Measurements from ENCODE around the gene GPN2. TPM values are rescaled to one million over a fixed set of nuclear protein-coding genes. Genes with fewer than 3 reads are reported as not detected.

Gene GPN2
- total RNA-seq = 26.4 and 26.6 TPM in 2 replicates
- long read RNA-seq, full-length matches to known transcripts = 16 of 21 reads
- long read RNA-seq, partial matches to known transcripts = 1 of 21 reads
- long read RNA-seq, other reads (novel, unspliced or antisense) = 4 of 21 reads

DNA sequence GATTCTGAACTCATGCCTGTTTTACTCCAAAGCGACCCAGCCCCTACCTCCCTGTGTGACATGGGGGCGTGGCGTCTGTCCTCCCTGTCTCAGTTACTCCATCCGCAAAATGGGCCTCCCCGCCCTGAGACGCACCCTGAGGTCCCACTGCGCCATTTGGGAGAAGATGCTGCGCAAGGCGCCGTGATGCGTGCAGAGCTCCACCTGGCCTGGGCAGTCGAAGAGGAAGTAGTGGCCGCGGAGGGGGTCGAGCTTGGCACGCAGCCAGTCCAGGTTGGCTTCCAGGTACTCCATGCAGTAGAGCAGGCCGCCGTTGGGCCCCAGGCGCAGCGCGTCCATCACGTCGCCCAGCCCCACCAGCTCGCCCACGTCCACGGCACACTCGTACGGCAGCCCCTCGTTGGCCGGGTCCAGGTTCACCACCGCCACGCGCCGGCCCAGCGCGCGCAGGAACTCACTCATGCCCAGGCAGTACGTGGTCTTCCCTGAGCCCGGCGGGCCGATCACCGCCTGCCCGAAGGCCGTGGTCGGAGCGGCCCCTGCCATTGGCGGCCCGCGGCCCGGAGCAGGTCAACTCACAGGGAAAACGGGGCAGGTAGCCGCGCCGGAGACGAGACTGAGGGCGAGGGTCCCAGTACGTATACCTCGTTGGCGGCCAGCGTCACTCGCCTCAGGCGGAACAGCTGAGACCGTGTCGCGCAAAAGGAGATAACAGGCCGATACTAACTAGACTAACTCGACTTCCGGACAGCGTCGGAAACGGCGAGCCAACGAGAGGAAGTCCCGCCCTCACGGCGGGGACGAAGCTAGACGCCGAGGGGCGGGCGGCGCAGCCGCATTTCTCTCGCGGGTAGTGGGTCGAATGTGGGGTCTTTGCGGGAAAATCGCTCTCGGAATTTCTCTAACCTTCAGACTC, at the start of gene GPN2:
Gene GPN2, minus strand, starts transcription at position 733 of the 916 bp plus-strand sequence. Its CDS starts 187 bp downstream, at position 546.
- peaks cover 38% of the 10 kb centered on the region for H3K36me3 Mint-ChIP-seq (ENCODE audit: unreplicated experiment)
- H3K4me3 Mint-ChIP-seq (ENCODE audit: unreplicated experiment) = peak within 1 kb of the TSS; percentile 89
- no peak for TF ChIP-seq CTCF (IDR thresholded peaks at IDR 0.05)
- H3K4me1 Mint-ChIP-seq (ENCODE audit: unreplicated experiment) = peaks cover 30% of the 10 kb centered on the region
- DNase-seq (ENCODE audit: extremely low spot score, unreplicated experiment) = peak; percentile 91
- no peaks in the 10 kb centered on the region for H3K9me3 Mint-ChIP-seq (ENCODE audit: unreplicated experiment)
- H3K27me3 Mint-ChIP-seq (ENCODE audit: unreplicated experiment) = no peaks in the 10 kb centered on the region
- H3K27ac Mint-ChIP-seq (ENCODE audit: unreplicated experiment) = peak within 1 kb of the TSS; percentile 96

- no peak for TF ChIP-seq CTCF (IDR thresholded peaks at IDR 0.05)
- H3K27ac Mint-ChIP-seq (ENCODE audit: unreplicated experiment) = no peak overlapping the region
- peaks cover 21% of the 10 kb centered on the region for H3K36me3 Mint-ChIP-seq (ENCODE audit: unreplicated experiment)
- peaks cover 9% of the 10 kb centered on the region for H3K4me1 Mint-ChIP-seq (ENCODE audit: unreplicated experiment)
- H3K9me3 Mint-ChIP-seq (ENCODE audit: unreplicated experiment) = no peaks in the 10 kb centered on the region
- DNase-seq (ENCODE audit: extremely low spot score, unreplicated experiment) = no peak
- H3K27me3 Mint-ChIP-seq (ENCODE audit: unreplicated experiment) = no peaks in the 10 kb centered on the region
- H3K4me3 Mint-ChIP-seq (ENCODE audit: unreplicated experiment) = no peak overlapping the region
Observed at GRCh38 chr1:26938659-26939025, 48.6 kb upstream of the GPN2 start.

DNA sequence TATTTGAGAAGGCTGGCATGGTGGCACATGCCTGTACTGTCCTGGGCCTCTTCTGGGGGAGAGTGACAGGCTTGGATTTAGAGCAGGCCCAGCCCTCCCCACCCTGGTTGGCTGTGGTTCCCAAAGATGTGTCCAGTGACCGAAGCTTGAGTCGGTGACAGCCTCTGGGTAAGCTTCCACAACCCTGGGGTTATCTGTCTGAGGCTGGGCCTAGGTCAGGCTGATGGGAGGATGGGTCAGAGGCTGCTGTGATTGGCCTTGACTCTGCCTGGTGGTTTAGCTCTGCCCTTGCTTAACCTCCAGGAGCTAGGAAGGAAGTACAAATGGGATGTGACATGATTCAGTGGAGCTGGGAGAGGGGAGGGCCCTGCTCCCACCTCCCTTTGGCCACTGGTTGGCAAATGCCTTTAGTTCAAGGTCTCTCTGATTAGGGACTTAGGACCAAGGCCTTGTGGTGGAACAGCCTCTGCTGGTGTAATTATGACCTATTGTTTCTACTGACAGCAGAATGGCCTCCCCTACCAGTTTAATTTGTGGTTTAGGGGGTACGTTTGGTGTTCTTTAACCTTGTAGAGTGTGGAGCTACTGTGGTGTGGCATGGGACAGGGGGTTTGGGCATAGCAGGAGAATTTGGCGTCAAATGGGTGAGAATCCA, 48.0 kb upstream of the GPN2 start:
- Mint-ChIP-seq H3K4me3 (ENCODE audit: unreplicated experiment) (no peak overlapping the region), H3K4me1 (ENCODE audit: unreplicated experiment) (peaks cover 9% of the 10 kb centered on the region), H3K27me3 (ENCODE audit: unreplicated experiment) (no peaks in the 10 kb centered on the region), H3K9me3 (ENCODE audit: unreplicated experiment) (no peaks in the 10 kb centered on the region), H3K36me3 (ENCODE audit: unreplicated experiment) (peaks cover 17% of the 10 kb centered on the region), H3K27ac (ENCODE audit: unreplicated experiment) (no peak overlapping the region)
- TF ChIP-seq CTCF (IDR thresholded peaks at IDR 0.05) = no peak
- no peak for DNase-seq (ENCODE audit: extremely low spot score, unreplicated experiment)

DNA sequence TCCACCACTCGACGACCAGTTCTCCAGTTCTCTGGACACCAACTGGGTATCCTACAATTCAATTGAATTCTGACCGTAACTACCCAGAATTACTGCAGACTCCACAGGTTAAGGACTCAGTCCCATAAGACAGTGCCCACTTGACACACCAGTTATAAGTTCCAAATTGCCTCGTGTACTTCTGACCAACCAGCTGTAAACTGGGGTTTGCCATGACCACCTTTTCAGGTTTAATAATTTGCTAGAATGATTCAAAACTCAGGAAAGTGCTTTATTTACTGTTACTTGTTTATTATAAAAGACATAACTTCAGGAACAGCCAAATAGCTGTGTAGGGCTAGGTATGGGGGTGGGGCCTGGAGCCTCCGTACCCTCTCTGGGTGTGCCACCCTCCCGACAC, 46.7 kb upstream of the GPN2 start:
- Mint-ChIP-seq H3K4me1 (ENCODE audit: unreplicated experiment) (peaks cover 9% of the 10 kb centered on the region), H3K9me3 (ENCODE audit: unreplicated experiment) (no peaks in the 10 kb centered on the region), H3K4me3 (ENCODE audit: unreplicated experiment) (no peak overlapping the region), H3K27ac (ENCODE audit: unreplicated experiment) (no peak overlapping the region), H3K27me3 (ENCODE audit: unreplicated experiment) (no peaks in the 10 kb centered on the region), H3K36me3 (ENCODE audit: unreplicated experiment) (peaks cover 15% of the 10 kb centered on the region)
- no peak for DNase-seq (ENCODE audit: extremely low spot score, unreplicated experiment)
- no peak for TF ChIP-seq CTCF (IDR thresholded peaks at IDR 0.05)

DNA sequence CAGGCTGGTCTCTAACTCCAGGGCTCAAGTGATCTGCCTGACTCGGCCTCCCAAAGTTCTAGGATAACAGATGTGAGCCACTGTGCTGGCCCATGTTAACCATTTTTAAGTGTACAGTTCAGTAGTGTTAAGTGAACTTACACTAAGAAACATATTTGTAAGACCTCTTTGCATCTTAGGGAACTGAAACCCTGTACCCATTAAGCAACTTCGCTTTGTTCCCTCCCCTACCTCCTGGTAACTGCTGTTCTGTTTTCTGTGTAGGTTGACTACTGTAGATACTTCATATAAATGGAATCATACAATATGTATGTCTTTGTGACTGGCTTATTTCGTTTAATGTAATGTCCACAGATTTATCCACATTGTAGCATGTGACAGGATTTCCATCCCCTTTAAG, 42.4 kb upstream of the GPN2 start:
- Mint-ChIP-seq H3K27ac (ENCODE audit: unreplicated experiment) (no peak overlapping the region), H3K36me3 (ENCODE audit: unreplicated experiment) (peaks cover 23% of the 10 kb centered on the region), H3K4me1 (ENCODE audit: unreplicated experiment) (no peaks in the 10 kb centered on the region), H3K27me3 (ENCODE audit: unreplicated experiment) (no peaks in the 10 kb centered on the region), H3K9me3 (ENCODE audit: unreplicated experiment) (no peaks in the 10 kb centered on the region), H3K4me3 (ENCODE audit: unreplicated experiment) (no peak overlapping the region)
- TF ChIP-seq CTCF (IDR thresholded peaks at IDR 0.05) = no peak
- DNase-seq (ENCODE audit: extremely low spot score, unreplicated experiment) = no peak

Data from osteocyte (in vitro differentiated cells).